ENCODE data around the gene GPN2.

The GPN2 gene

GRCh38 chr1:26829184-26829911 is 60.7 kb downstream of the GPN2 start:
- no peak for DNase-seq

DNA sequence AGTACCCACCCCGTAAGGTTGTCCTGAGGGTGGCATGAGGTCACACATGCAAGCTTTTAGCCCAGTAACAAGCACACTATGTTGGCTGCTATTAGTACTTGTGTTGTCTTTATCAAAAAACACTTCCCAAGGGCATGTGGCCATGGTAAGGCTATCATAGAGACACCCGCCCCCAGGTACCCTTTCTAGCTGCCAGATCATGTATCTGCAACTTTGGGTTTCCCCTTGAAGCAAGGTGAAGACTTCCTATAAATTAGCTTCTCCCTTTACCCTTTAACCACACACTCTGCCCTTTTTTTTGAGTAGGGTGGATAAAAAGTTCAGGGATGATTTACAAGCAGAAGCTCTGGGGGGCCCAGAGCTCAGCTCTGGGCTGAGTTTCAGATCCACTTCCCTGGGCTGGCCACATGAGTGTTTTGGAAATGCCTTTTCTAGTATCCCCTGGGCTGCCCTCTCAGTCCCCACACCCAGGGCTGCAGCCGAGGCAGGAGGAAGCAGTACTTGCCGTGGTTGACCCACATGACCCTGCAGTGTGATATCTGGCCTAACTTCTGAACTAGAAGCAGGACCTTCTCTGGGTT is 61.6 kb downstream of the GPN2 start:
- DNase-seq: no peak

GRCh38 chr1:26827663-26828062 is 62.4 kb downstream of the GPN2 start:
- no peak for DNase-seq

DNA sequence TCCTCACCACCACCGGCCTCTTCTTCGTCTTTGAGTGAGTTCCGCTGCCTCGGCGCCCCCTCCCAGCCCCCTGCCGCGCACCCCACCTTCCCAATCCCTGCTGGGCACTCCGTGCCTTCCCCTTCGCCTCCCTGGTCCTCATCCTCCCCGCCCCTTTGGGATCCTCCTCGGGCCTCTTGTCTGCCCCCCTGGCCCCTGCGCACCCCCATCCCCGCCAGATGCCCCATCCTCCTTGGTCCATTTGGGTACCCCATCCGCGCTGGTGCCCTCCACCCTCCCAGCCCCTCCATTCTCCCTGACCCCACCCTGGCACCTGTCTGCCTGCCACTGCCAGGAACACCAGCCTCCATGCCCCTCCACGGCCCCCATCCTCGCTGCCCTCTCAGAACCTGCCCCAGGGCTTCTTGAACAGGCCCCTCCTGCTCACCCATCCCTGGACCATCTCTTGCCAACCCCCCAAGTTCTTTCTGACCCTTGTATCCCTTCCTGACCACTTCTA is 62.9 kb downstream of the GPN2 start:
- DNase-seq: no peak

DNA sequence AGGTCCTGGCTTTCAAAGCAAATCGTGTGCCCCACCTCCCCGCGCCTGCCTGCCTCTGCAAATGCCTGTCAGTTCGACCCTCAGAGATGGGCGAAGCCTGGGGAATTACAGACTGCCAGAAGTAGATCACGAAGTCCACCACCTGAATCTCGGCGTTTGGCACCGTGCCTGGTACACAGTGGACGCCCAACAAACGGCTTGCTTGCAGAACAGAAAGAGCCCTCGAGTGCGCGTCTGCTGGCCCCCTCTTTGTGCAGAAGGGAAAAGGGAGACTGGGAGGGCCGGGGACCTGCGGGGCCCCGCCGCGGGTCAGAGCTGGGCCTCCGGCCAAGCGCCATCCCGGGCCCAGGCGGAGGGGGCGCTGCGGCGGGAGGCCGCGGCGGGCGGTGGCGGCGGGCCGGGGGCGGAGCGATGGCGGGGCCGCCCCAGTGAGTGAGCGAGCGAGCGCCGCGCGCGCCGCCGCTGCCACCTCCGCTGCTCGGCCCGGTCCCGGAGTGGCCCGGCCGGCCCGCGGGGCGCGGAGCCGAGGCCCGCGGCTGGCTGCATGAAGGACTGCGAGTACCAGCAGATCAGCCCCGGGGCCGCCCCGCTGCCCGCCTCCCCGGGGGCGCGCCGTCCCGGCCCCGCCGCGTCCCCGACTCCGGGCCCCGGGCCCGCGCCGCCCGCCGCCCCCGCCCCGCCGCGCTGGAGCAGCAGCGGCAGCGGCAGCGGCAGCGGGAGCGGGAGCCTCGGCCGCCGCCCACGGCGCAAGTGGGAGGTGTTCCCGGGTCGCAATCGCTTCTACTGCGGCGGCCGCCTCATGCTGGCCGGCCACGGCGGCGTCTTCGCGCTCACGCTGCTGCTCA is 63.6 kb downstream of the GPN2 start, which contains the start of gene ZDHHC18:
Gene ZDHHC18 (plus strand): TSS at position 428 of the 845 bp plus-strand sequence. CDS start 117 bp downstream, at position 545.
- DNase-seq: peak; percentile 74

All from activated CD8-positive, alpha-beta memory T cell treated with anti-CD3 and anti-CD28 coated beads, Interleukin-2, amount 50 U/mL, for 4 hours (primary cell).